ENCODE results near the gene TMEM202. TPM values are rescaled to one million over a fixed set of nuclear protein-coding genes. Genes with fewer than 3 reads are reported as not detected.

TMEM202 gene
- total and polyA plus RNA-seq, 10 of the 15 experiments (the other 5 are each of a cell fraction or from before 2014, with no cell fraction given) = not detected

DNA sequence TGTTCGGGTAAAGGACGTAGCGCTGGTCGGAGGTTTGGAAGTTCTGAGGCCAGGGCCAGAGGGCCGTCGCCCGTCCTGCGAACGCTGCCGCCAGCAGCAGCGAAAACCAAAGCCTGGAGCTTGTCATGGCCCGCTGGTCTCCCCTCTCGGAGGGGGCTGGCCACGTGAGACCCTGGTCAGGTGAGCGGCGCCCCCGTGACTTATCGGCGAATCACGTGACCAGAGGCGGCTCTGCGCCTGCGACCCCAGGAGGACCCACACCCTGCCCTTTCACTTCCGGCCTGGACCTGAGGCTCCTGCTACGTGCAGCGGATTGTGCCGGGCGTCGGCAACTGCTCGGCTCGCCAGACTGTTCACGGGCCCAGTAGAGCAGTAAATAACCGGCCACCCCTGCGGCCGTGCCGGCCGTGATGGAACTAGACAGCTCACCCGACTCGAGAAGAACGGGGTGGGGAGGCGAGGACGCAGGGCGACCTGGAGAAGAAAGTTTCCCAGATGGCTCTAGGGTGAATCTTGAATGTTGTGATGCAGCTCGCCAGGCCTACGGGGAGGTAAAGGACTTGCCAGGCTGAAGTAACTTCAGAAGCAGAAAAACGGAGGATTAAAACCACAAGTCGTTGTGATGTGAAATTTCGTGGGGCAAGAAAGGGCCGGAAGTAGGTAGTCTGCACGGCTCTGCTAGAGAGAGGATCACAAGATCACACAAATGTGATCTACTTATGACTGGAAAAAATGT is 22.1 kb upstream of the TMEM202 start, which contains the start of gene HEXA (continued):
- TF ChIP-seq, protein P1, sequence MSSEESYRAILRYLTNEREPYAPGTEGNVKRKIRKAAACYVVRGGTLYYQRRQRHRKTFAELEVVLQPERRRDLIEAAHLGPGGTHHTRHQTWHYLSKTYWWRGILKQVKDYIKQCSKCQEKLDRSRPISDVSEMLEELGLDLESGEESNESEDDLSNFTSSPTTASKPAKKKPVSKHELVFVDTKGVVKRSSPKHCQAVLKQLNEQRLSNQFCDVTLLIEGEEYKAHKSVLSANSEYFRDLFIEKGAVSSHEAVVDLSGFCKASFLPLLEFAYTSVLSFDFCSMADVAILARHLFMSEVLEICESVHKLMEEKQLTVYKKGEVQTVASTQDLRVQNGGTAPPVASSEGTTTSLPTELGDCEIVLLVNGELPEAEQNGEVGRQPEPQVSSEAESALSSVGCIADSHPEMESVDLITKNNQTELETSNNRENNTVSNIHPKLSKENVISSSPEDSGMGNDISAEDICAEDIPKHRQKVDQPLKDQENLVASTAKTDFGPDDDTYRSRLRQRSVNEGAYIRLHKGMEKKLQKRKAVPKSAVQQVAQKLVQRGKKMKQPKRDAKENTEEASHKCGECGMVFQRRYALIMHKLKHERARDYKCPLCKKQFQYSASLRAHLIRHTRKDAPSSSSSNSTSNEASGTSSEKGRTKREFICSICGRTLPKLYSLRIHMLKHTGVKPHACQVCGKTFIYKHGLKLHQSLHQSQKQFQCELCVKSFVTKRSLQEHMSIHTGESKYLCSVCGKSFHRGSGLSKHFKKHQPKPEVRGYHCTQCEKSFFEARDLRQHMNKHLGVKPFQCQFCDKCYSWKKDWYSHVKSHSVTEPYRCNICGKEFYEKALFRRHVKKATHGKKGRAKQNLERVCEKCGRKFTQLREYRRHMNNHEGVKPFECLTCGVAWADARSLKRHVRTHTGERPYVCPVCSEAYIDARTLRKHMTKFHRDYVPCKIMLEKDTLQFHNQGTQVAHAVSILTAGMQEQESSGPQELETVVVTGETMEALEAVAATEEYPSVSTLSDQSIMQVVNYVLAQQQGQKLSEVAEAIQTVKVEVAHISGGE (CRISPR knock-in tag; IDR thresholded peaks at IDR 0.05) = peak; percentile 74
- TF ChIP-seq BRCA1 (IDR thresholded peaks at IDR 0.05; ENCODE audit: low read depth, low read length) (no peak), SMC3 (IDR thresholded peaks at IDR 0.05; ENCODE audit: borderline replicate concordance, low read length) (no peak), EZH2 (IDR thresholded peaks at IDR 0.05; ENCODE audit: borderline replicate concordance, control insufficient read depth, low read depth, low read length) (no peak), RUNX3 (IDR thresholded peaks at IDR 0.05; ENCODE audit: low read length) (peak; percentile 54; the same call in 1 of the 2 replicates), KDM1A (IDR thresholded peaks at IDR 0.05; ENCODE audit: borderline replicate concordance) (no peak), BMI1 (IDR thresholded peaks at IDR 0.05; ENCODE audit: borderline replicate concordance) (no peak; the same call in 1 of the 2 replicates), ZSCAN29 (IDR thresholded peaks at IDR 0.05) (no peak), RB1 (IDR thresholded peaks at IDR 0.05; ENCODE audit: borderline replicate concordance) (peak; percentile 26; the same call in 1 of the 2 replicates), CHD4 (IDR thresholded peaks at IDR 0.05) (no peak), NBN (IDR thresholded peaks at IDR 0.05) (peak; percentile 89), SMARCA5 (IDR thresholded peaks at IDR 0.05) (peak; percentile 44; the same call in 1 of the 2 replicates), BACH1 (IDR thresholded peaks at IDR 0.05; ENCODE audit: borderline replicate concordance) (peak; percentile 59; the same call in 1 of the 2 replicates), MYB (IDR thresholded peaks at IDR 0.05; ENCODE audit: borderline replicate concordance, low read depth, low read length) (no peak), KLF5 (IDR thresholded peaks at IDR 0.05; ENCODE audit: partially characterized antibody) (peak; percentile 45), TCF12 (IDR thresholded peaks at IDR 0.05; ENCODE audit: low read depth, low read length) (peak; percentile 77; the same call in 1 of the 2 replicates), NFIC (IDR thresholded peaks at IDR 0.05; ENCODE audit: low read depth, low read length) (peak; percentile 100)
- TF ChIP-seq, protein P2, sequence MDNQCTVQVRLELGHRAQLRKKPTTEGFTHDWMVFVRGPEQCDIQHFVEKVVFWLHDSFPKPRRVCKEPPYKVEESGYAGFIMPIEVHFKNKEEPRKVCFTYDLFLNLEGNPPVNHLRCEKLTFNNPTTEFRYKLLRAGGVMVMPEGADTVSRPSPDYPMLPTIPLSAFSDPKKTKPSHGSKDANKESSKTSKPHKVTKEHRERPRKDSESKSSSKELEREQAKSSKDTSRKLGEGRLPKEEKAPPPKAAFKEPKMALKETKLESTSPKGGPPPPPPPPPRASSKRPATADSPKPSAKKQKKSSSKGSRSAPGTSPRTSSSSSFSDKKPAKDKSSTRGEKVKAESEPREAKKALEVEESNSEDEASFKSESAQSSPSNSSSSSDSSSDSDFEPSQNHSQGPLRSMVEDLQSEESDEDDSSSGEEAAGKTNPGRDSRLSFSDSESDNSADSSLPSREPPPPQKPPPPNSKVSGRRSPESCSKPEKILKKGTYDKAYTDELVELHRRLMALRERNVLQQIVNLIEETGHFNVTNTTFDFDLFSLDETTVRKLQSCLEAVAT (IDR thresholded peaks at IDR 0.05) = peak; percentile 76; the same call in 1 of the 2 replicates
- TF ChIP-seq, protein P3, sequence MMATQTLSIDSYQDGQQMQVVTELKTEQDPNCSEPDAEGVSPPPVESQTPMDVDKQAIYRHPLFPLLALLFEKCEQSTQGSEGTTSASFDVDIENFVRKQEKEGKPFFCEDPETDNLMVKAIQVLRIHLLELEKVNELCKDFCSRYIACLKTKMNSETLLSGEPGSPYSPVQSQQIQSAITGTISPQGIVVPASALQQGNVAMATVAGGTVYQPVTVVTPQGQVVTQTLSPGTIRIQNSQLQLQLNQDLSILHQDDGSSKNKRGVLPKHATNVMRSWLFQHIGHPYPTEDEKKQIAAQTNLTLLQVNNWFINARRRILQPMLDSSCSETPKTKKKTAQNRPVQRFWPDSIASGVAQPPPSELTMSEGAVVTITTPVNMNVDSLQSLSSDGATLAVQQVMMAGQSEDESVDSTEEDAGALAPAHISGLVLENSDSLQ (IDR thresholded peaks at IDR 0.05) = no peak
- TF ChIP-seq, protein P4, sequence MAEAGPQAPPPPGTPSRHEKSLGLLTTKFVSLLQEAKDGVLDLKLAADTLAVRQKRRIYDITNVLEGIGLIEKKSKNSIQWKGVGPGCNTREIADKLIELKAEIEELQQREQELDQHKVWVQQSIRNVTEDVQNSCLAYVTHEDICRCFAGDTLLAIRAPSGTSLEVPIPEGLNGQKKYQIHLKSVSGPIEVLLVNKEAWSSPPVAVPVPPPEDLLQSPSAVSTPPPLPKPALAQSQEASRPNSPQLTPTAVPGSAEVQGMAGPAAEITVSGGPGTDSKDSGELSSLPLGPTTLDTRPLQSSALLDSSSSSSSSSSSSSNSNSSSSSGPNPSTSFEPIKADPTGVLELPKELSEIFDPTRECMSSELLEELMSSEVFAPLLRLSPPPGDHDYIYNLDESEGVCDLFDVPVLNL (IDR thresholded peaks at IDR 0.05; ENCODE audit: low read depth, low read length) = no peak
- TF ChIP-seq, protein P5, sequence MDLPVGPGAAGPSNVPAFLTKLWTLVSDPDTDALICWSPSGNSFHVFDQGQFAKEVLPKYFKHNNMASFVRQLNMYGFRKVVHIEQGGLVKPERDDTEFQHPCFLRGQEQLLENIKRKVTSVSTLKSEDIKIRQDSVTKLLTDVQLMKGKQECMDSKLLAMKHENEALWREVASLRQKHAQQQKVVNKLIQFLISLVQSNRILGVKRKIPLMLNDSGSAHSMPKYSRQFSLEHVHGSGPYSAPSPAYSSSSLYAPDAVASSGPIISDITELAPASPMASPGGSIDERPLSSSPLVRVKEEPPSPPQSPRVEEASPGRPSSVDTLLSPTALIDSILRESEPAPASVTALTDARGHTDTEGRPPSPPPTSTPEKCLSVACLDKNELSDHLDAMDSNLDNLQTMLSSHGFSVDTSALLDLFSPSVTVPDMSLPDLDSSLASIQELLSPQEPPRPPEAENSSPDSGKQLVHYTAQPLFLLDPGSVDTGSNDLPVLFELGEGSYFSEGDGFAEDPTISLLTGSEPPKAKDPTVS (IDR thresholded peaks at IDR 0.05; ENCODE audit: low read depth, low read length) = no peak

Data from GM12878 (cell line).